HG02970 (cell line): ENCODE measurements around the gene RAD21L1.

Source experiments
- ATAC-seq: cut with Tn5 transposase; IDR thresholded peaks from one replicate; pipeline ENCODE4 v1.9.1; 2021; ENCODE audit warnings: mild to moderate bottlenecking, moderate library complexity, moderate number of reproducible peaks; ENCODE audit not compliant: unreplicated experiment, low FRiP score

RAD21L1 gene

DNA sequence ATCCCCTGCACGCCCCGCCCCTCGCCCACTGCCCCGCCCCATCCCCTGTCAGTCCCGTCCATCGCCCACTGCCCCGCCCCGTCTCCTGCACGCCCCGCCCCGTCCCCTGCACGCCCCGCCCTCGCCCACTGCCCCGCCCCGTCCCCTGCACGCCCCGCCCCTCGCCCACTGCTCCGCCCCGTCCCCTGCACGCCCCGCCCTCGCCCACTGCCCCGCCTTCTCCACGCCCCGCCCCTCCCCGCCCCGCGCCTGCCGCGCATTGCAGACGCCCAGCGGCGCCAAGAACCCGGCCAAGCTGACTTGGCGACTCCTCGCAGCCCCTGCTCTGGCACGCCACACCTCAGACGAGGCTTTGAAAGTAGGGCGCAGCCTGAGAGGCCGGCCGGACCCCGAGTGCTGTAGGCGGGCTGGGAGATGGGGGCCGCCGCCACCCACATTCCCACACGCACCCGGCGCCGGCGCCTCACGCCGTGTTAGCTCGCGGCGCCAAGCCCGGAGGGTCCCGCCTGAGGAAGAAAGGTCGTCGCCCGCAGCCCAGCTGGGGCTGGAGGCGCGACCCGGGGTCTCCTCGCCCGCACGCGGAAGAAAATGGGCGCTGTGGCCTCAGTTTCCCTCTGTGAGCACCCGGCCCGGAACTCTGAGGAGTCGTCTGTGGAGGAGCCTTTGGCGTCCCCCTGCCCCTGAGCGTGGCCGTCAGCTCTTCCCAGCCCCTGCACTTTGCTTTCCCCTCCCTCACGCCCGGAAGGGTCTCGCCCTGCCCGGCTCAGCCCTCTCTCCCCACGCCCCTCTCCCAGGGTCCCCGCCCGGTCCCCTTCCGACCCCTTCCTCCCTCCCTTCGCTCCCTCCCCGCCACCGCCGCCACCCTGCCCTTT lies at the start of gene RAD21L1:
Gene RAD21L1, plus strand, starts transcription at position 262 of the 872 bp plus-strand sequence. CDS start 2,410 bp downstream, outside the sequence.
- ATAC-seq: no peak

DNA sequence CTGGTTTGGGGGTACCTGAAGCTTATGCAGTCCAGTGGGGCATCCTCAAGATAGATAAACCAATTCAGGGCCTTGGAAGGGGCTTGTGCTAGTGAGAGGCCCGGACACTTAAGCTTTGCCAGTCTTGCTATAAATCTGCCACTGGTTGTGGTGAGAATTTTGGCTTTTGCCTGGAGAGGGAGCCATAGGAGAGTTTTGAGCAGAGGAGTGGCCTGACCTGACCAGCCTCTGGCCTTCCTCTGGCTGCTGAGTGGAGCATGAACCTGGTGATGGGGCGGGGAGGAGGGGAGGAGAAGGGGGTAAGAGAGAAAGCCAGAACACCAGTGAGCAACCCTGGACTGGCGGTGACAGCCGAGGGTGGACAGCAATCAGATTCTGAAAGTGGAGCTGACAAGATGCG lies 48.2 kb upstream of the RAD21L1 start:
- no peak for ATAC-seq

DNA sequence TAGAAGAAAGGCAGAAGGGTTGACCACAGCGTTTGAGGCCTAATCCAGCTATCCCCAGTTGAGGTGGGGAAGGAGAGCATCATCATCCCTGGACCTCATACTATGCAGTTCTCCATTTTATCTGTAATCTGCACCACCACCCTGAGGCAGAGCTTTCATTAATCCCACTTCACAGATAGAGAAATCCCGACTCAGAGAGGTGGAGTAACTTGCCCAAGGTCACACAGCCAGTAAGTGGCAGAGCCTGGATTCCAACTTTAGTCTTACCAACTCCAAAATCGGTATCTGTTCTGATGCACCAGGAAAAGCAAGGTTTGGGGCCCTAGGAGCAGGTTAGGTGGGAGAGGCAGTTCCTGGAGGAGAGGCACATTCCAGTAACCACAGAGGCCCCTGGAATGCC lies 47.7 kb upstream of the RAD21L1 start:
- ATAC-seq: no peak

DNA sequence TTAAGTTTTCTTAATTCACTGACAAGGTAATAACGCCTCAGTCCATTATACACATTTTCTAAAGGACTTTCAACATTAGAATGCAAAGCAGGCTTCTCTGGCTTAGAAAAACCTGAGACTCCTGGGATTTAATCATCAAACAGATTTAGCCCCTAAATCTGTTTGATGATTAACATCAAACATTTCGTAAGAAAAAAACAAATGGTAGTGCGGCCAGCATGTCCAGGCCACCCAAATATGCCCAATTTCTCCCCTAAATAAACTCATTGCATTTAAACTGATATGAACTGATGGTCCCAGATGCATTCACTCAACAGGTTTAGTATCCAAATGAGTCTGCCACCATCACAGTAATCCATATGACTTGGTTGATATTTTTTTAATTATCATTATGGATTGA lies 47.2 kb upstream of the RAD21L1 start:
- no peak for ATAC-seq

DNA sequence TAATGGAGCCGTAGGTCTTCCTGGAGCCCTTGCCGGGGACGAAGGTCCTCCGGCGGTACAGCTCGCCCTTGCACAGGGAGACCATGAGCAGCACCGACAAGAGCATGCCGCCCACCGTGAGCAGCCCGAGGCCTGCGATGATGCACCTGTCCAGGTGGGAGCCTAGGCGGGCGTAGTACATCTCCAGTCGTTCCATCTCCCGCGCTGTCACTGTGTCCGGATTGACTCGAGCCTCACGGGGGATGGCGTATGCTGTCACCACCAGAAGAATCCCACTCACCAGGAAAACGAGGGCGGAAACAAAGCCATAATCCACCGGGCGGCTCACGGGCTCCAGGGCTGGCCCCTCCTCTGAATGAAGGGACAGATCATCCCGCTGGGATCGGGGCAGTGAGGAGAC lies 44.9 kb upstream of the RAD21L1 start:
- no peak for ATAC-seq

DNA sequence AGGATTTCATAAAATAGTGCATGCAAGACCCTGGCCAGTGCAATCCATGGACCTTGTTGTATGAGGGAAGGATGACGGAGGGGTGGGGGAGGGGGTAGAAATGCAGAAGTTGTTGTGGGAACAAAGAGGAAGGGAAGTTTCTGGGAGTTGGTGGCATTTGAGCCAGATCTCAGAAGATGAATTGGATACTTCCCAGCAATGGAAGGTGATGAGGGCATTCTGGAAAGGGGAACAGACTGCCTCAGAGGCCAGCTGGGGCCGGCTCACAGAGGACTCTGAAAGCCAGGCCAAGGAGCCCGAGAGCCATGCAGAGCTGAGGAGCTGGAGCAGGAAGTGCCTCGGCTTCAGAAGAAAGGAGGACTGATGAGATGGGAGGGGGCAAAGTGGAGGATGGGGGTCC lies 43.7 kb upstream of the RAD21L1 start:
- no peak for ATAC-seq

DNA sequence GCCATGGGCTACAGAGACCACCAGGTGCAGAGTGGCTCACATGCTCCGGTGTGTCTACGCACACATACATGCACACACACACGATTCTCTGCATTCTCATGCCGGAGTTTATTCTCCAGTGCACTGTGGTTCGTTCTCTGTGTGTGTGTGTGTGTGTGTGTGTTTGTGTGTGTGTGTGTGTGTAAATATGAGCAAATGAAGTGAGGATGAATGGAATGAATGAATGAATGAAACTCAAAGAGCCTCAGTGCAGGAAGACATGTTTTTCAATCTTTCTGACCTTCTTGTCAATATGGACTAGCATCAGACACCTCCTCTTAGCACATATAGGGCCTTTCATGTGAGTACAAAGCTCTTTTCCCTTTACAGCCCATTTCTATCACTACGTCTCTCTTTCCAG lies 42.7 kb upstream of the RAD21L1 start:
- ATAC-seq: no peak

DNA sequence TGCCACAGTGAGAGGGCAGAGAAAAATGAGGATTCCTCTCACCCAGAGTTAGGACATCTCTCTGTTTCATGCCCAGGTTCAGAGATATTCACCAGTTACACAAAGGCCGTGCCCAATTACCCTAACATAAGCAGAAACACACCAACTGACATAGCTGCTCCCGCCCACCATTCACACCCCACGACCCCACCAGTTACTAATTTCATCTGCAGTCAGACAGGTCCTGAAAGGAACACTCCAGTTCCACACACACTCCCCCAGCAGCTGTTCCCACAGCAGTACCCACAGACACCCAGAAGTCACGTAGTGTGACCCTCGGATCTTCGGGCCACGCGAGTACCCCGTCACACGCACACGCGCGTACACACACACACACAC lies 41.6 kb upstream of the RAD21L1 start:
- ATAC-seq: no peak

DNA sequence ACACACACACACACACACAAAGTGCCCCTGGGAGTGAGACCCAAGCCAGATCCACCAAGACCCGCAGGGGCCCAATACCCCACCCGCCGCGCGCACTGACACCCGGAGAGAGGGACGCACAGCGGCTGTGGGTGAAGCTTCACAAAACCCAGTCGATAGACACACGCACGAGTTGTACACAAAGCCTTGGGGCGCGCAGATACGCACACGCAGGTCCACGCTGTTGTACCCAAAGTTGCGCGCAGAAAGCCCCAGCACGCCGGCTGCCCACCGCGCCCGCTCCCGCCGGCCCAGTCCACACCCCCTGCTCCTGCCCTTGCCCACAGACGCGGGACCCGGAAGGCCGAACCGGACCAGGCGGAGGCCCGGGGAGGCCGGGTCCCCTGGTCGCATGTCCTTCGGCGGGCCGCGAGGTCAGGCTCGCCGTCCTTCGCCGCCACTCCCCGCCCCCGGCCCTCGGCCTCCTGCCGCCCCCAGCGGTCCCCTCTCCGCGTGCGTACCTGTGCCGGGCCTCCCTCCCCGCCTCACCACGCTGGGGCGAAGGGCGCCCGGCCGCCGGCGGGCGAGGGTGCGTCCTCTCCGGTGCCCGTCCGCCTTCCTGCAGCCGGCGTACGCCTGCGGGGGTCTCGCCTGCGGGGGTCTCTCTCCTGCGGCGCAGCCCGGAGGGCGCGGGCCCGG lies 41.1 kb upstream of the RAD21L1 start, which contains the start of gene TMEM74B:
Gene TMEM74B, minus strand, starts transcription at position 344 of the 678 bp plus-strand sequence. CDS start 1,180 bp downstream, outside the sequence.
- no peak for ATAC-seq

DNA sequence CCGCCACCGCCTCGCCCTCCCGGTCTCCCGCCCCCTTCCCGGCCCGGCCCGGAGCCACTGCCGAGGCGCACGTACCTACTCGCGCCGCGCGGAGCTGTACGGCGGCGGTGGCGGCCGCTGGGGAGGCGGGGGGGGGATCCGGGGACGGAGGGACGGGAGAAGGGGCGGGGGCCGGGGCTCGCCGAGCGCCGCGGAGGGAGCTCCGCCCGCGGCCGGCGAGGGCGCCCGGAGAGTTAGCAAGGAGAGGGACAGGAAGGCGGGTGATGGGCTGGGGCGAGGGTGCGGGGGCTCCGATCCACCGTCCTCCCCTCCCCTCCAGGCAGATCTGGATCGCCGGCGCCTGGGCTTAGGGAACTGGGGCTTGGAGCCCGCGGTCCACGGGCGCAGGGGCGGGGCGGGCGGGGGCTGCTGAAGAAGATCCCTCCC lies 40.5 kb upstream of the RAD21L1 start:
- no peak for ATAC-seq

DNA sequence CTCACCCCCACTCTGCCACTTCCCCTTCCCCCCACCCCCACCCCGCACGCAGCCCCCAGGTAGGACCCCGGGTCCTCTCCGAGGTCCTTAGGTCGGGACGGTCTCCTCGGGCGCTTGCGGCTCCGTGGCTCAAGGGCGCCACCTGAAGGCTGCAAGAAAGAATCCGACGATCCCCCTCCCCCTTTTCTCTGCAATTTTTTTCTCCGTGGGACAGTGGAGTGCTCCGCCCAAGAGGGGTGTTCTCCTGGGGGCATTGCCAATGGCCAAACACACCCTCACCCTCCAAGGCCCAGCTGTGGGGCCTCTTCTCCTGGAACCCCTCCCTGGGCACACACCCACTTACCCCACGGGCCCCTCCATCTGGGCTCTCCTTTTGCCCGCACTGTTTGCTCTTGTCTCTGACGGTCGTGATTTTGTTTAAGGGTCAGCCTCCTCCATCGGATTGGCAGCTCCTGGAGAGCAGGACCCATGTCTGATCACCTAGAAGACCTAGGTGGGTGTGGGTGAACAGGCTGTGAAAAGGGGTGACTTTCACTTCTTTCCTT lies 40.0 kb upstream of the RAD21L1 start:
- no peak for ATAC-seq

DNA sequence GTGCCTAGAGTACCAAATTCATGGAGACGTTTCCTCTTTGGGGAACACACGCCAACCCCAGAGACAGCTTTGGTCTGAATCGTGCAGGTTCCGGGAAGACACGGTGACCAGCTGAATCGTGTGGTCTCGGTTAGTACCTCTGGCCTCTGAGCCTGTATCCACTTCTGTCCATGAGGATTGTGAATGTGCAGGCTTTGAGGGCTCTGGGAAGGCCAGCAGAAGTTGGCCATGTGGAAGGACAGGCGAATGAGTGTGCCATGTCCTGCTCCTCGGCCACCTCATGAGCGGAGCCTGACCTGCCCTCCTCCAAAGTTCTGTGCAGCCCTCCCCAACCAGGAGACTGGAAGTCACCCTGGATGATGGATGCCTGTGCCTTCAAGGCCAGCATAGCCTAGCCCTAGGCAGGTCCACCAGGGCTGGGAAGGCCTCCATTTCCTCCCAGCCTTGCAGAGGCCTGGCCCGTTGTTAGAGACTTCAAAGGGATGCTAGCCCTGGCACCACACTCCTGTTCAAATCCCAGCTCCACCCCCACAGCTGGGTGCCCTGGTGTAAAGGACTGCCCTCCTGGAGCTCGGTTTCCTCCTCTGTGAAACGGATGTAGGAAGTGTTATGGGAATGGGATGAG lies 39.4 kb upstream of the RAD21L1 start:
- ATAC-seq: no peak

DNA sequence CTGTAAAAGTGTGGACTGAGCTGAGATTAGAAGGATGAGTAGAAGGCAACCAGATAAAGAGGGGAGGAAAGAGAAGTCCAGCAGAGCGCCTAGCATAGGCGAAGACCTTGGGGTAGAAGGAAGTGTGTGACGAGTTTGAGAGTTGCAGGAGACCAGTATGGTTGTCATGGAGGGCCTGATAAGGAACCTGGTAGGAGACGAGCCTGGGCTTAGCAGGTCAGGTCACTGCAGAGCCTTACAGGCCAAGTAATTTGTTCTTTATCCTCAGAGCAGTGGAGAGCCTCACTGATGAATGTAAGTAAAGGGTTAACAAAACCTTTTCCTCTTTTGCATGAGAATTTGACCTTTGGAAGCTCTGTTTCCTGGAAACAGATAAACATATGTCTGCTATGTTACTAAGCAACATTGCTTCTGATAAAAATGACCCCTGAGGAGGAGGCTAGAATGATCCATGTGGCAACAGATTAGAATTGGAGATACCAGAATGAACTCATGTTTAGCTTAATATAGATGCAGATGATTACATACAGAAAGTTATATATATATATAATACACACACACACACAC lies 38.2 kb upstream of the RAD21L1 start:
- ATAC-seq: no peak

DNA sequence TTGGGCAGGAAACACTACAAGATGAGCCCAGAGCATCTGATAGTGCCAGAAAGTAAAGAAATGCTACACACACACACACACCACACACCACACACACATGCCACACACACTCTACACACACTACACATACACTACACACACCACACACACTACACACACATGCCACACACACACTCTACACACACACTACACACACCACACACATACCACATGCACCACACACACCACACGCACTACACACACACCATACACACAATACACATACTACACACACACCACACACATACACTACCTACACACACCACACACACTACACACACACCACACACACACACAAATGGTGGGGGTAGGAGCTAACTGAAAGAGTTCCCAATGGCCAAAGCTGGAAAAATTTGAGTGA lies 37.5 kb upstream of the RAD21L1 start:
- ATAC-seq: no peak

DNA sequence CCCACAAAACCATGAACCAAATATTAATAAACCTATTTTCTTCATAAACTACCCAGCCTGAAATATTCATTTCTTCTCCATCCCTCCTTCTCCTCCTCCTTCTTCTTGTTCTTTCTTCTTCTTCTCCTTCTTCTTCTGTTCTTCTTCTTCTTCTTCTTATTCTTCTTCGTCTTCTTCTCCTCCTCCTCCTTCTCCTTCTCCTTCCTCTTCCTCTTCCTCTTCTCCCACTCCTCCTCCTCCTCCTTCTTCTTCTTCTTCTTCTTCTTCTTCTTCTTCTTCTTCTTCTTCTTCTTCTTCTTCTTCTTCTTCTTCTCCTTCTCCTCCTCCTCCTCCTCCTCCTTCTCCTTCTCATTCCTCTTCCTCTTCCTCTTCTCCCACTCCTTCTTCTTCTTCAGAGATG lies 36.0 kb upstream of the RAD21L1 start:
- no peak for ATAC-seq

DNA sequence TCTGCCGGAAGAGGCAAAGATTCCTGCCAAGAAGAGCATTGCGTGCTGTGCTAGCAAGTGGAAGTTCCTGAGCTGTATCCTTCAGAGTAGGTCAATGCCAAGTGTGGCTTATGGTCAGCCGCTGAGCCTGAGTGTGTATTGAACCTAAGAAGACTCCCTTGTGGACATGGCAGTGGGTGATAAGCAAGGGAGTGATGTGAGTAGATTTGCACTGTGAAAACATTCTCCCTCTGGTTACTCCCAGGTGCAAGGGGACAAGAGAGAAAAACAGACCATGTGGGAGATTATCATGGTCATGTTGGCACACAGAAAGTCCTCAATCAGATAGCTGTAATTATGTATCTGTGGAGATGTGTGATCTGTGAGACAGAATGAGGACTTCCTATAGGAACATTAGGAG lies 35.0 kb upstream of the RAD21L1 start:
- ATAC-seq: no peak

DNA sequence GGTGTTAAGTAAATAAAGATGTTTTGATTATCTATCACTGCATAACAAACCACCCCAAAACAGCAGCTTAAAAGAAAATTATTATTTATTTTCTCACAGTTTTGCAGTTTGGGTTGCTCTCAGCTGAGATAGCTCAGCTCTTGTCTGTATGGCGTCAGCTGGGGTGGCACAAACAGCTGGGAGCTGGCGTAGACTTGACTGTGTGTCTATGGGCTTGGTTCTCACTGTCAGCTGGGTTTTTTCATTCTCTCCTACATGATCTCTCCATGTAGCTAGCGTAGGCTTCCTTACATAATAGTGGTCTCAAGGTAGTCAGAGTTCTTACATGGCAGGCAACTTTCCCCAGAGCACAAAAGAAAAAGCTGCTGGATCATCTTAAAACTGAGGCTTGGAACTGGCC lies 34.5 kb upstream of the RAD21L1 start:
- ATAC-seq: no peak

DNA sequence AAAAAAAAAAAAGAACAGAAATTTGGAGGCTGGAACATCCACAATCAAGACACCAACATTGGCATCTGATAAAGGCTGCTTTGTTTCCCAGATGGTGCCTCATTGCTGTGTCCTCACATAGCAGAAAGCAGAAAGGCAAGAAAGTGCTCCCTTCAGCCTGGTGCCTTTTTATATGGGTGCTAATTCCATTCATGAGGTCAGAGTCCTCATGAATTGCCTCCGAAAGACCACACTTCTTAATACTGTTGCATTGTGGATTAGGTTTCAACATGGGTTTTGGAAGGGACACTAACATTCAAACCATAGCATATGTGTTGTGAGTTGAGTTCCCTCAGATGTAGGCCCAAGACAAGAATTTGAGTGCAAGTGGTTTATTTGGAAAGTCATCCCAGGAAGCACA lies 30.6 kb upstream of the RAD21L1 start:
- no peak for ATAC-seq

DNA sequence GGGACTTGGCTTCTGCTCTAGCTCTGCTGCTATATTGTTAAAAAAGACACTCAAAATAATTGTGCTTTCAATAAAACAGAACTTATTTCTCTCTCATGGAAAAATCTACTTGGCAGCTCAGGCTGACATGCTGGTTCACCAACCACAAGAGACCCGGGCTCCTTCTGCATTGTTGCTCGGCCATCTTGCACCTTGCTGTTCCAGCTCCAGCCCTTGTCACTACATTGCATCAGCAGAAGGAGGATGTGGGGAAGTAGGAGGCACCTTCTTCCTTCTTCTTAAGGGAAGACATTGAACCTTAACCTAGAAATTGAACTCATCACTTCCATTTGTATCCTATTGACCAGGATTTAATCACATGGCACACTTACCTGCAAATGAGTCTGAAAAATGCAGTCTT lies 29.2 kb upstream of the RAD21L1 start:
- no peak for ATAC-seq

DNA sequence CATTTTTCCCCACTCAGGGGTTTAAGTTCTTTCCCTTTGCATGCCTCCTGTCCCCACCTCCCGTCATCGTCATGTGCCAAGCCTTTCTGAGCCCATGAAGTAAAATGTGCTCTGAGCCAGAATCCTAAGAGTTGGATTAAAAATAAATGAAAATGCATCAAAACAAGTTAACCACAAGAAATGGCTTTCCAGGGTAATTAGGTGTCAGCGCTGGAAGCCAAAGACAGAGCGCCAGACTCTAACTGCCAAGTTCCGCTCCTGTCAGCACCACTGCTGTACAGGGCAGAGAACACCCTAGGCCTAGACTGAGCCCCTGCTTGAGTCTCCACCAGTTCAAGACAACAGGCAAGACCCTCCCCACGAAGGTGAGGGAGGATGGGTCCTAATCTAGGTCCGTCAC lies 28.0 kb upstream of the RAD21L1 start:
- ATAC-seq: no peak

DNA sequence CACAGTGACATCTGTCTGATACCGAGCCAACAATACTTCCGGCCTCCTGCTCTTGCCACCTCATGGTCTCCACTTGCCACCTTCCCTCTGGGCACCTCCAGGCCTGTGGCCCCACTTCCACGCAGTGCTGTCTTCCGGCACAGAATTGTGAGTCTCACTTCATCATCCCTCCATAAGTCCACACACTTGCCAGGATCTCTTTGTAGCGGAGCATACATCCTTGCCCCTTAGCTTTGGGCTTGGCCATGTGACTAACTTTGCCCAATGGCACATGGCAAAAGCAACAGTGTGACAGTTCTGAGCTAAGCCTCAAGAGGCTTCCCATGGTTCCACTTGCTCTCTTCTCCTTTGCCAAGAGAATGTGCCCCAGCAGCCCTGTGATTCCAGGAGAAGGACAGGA lies 27.1 kb upstream of the RAD21L1 start:
- ATAC-seq: no peak
